ENCODE results near the gene SRSF9. TPM values are rescaled to one million over a fixed set of nuclear protein-coding genes. Genes with fewer than 3 reads are reported as not detected.
A peak's percentile ranks its signal among the peaks of the same experiment; 100 is the strongest.

SRSF9 gene
- total and polyA plus RNA-seq, 2 of the 13 experiments (the other 11 are each of a cell fraction or from before 2014, with no cell fraction given): 125 to 144 TPM

DNA sequence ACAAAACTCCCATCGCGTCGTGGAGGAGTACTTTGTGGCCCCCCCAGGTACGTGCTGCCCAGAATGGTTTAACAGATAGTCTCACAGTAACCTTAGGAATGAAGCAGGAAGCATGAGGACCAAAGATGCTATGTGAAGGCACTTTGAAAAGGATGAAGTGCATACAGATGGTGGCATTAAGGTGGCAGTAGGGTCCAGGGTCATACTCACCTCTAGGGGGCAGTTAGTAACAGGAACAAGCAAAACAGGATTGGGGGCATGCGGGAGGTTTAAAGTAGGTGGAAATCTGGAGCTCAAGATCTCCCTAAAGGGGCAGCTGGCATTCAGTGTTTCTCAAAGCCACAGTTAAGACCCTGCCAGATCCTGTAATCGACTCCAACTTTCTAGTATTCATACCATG lies 12.4 kb downstream of the SRSF9 start:
- no TSS peak for BruUV-seq (replicated peaks)
- H2AFZ ChIP-seq (ENCODE audit: low read length): no peak overlapping the region
- H3K9me3 ChIP-seq (ENCODE audit: low read length): no peaks in the 10 kb centered on the region
- POLR2A ChIA-PET: interaction anchor here (1.2 kb wide), 1 partner anchor 10 kb away, joined by 6 read pairs; no protein-coding TSS in a partner anchor
- H4K20me1 ChIP-seq (ENCODE audit: insufficient read depth, low read length): 0 out of 2 replicates have a peak, but pooled peaks cover 9% of the 10 kb centered on the region
- intact Hi-C loops (cut with micrococcal nuclease; ENCODE audit: unreplicated experiment) (loop anchor here (5.0 kb wide), 1 partner anchor 75 kb away; the partner anchor contains the start of gene RNF10), in situ Hi-C loops (cut with HindIII; ENCODE audit: extremely low pct_ligation_motif_present, low pct_unique_long_range_greater_than_20kb) (no loop called here)
- ATAC-seq (peak; percentile 63), FAIRE-seq (no peak), DNase-seq (ENCODE audit: low spot score) (peak; percentile 24)
- no peak overlapping the region for H3K27ac ChIP-seq (ENCODE audit: extremely low read length, insufficient read depth, low read length)
- no peak overlapping the region for H3K9ac ChIP-seq (ENCODE audit: insufficient read depth, low read depth, low read length)
- peaks cover 21 to 63% of the 10 kb centered on the region in 2 experiments for H3K36me3 ChIP-seq (replicated peaks in 1 of 2; ENCODE audit: control insufficient read depth in 1 of 2, insufficient read depth in 2 of 2, low read length in 2 of 2)
- no peak overlapping the region for H3K4me2 ChIP-seq (ENCODE audit: low read depth, low read length)
- H3K4me1 ChIP-seq (ENCODE audit: insufficient read depth, low read length): no peaks in the 10 kb centered on the region
- WGBS (ENCODE audit: low lambda C conversion rate): 95% methylated on average over 6 of the region's 6 CpGs
- no peaks in the 10 kb centered on the region for H3K27me3 ChIP-seq (ENCODE audit: control insufficient read depth in 1 of 2, insufficient read depth in 2 of 2, low read length in 2 of 2)
- H3K4me3 ChIP-seq (replicated peaks in 1 of 3; ENCODE audit: insufficient read depth in 1 of 3, low read depth in 2 of 3, low read length in 3 of 3): no peak overlapping the region
- CTCF ChIA-PET (ENCODE audit: low intra/inter-chr PET ratio, low total read pairs): no interaction called here
- H3K79me2 ChIP-seq (ENCODE audit: insufficient read depth, low read length): no peaks in the 10 kb centered on the region
- no peak for TF ChIP-seq RARA (CRISPR knock-in tag; IDR thresholded peaks at IDR 0.05)
- TF ChIP-seq ZNF10 (CRISPR knock-in tag; IDR thresholded peaks at IDR 0.05; ENCODE audit: borderline replicate concordance, low read depth): no peak
- no peak for TF ChIP-seq RARG (CRISPR knock-in tag; IDR thresholded peaks at IDR 0.05; ENCODE audit: low read depth)
- no peak for TF ChIP-seq ATRX (CRISPR knock-in tag; IDR thresholded peaks at IDR 0.05; ENCODE audit: borderline replicate concordance)
- TF ChIP-seq, protein P1, sequence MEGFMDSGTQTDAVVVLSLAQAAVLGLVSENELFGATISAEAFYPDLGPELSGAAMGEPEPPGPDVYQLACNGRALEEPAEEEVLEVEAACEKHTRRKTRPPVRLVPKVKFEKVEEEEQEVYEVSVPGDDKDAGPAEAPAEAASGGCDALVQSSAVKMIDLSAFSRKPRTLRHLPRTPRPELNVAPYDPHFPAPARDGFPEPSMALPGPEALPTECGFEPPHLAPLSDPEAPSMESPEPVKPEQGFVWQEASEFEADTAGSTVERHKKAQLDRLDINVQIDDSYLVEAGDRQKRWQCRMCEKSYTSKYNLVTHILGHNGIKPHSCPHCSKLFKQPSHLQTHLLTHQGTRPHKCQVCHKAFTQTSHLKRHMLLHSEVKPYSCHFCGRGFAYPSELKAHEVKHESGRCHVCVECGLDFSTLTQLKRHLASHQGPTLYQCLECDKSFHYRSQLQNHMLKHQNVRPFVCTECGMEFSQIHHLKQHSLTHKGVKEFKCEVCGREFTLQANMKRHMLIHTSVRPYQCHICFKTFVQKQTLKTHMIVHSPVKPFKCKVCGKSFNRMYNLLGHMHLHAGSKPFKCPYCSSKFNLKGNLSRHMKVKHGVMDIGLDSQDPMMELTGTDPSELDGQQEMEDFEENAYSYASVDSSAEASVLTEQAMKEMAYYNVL (CRISPR knock-in tag; IDR thresholded peaks at IDR 0.05; ENCODE audit: borderline replicate concordance): no peak
- TF ChIP-seq RBM22 (optimal IDR thresholded peaks at IDR 0.05; ENCODE audit: low read length): peak; percentile 66
- no peak for TF ChIP-seq ZNF83 (CRISPR knock-in tag; IDR thresholded peaks at IDR 0.05; ENCODE audit: borderline replicate concordance)
- no peak for TF ChIP-seq EZH2 (conservative IDR thresholded peaks at IDR 0.05; ENCODE audit: low read depth, low read length)
- TF ChIP-seq SP1 (IDR thresholded peaks at IDR 0.05): no peak
- no peak for TF ChIP-seq SP1 (CRISPR knock-in tag; IDR thresholded peaks at IDR 0.05)
- TF ChIP-seq ZNF720 (CRISPR knock-in tag; IDR thresholded peaks at IDR 0.05): no peak
- TF ChIP-seq ZNF17 (CRISPR knock-in tag; IDR thresholded peaks at IDR 0.05): no peak
- TF ChIP-seq MBD4 (IDR thresholded peaks at IDR 0.05; ENCODE audit: borderline replicate concordance, low read length): no peak
- TF ChIP-seq ADNP (CRISPR knock-in tag; IDR thresholded peaks at IDR 0.05): no peak
- no peak for TF ChIP-seq ZNF660 (CRISPR knock-in tag; IDR thresholded peaks at IDR 0.05; ENCODE audit: borderline replicate concordance, low read depth)
- TF ChIP-seq, protein P2, sequence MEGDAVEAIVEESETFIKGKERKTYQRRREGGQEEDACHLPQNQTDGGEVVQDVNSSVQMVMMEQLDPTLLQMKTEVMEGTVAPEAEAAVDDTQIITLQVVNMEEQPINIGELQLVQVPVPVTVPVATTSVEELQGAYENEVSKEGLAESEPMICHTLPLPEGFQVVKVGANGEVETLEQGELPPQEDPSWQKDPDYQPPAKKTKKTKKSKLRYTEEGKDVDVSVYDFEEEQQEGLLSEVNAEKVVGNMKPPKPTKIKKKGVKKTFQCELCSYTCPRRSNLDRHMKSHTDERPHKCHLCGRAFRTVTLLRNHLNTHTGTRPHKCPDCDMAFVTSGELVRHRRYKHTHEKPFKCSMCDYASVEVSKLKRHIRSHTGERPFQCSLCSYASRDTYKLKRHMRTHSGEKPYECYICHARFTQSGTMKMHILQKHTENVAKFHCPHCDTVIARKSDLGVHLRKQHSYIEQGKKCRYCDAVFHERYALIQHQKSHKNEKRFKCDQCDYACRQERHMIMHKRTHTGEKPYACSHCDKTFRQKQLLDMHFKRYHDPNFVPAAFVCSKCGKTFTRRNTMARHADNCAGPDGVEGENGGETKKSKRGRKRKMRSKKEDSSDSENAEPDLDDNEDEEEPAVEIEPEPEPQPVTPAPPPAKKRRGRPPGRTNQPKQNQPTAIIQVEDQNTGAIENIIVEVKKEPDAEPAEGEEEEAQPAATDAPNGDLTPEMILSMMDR (CRISPR knock-in tag; IDR thresholded peaks at IDR 0.05): peak; percentile 52
- TF ChIP-seq STAG1 (CRISPR knock-in tag; IDR thresholded peaks at IDR 0.05): peak; percentile 40
- TF ChIP-seq POLR2G (IDR thresholded peaks at IDR 0.05; ENCODE audit: low read depth, low read length): 0 out of 2 replicates have a peak, but pooled peaks have one; percentile 52
- no peak for TF ChIP-seq ZZZ3 (CRISPR knock-in tag; IDR thresholded peaks at IDR 0.05; ENCODE audit: borderline replicate concordance)
- TF ChIP-seq ZNF75D (CRISPR knock-in tag; IDR thresholded peaks at IDR 0.05; ENCODE audit: borderline replicate concordance): no peak
- TF ChIP-seq, protein P3, sequence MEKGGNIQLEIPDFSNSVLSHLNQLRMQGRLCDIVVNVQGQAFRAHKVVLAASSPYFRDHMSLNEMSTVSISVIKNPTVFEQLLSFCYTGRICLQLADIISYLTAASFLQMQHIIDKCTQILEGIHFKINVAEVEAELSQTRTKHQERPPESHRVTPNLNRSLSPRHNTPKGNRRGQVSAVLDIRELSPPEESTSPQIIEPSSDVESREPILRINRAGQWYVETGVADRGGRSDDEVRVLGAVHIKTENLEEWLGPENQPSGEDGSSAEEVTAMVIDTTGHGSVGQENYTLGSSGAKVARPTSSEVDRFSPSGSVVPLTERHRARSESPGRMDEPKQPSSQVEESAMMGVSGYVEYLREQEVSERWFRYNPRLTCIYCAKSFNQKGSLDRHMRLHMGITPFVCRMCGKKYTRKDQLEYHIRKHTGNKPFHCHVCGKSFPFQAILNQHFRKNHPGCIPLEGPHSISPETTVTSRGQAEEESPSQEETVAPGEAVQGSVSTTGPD (CRISPR knock-in tag; IDR thresholded peaks at IDR 0.05): no peak
- no peak for TF ChIP-seq ZNF383 (CRISPR knock-in tag; IDR thresholded peaks at IDR 0.05; ENCODE audit: borderline replicate concordance)
- TF ChIP-seq ZNF230 (CRISPR knock-in tag; IDR thresholded peaks at IDR 0.05): no peak

All from HepG2 (cell line).